Neuronal stem cell (in vitro differentiated cells): ENCODE data around the gene PGS1.
A peak's percentile ranks its signal among the peaks of the same experiment; 100 is the strongest.

ENCODE experiments used
- DNase-seq: peaks from one replicate; pipeline ENCODE4 v3.0.0-alpha.2; 2013; ENCODE audit warnings: low spot score
- H2AFZ ChIP-seq: one replicate; pipeline ENCODE4 v1.6.1; 2013; ENCODE audit warnings: mild to moderate bottlenecking, low read length, inconsistent platforms
- H2AK5ac ChIP-seq: 2 replicates; pipeline ENCODE4 v1.6.1; 2013; ENCODE audit warnings: low read depth, mild to moderate bottlenecking, inconsistent platforms, low read length, moderate library complexity, mixed read lengths
- H2BK120ac ChIP-seq: 2 replicates; pipeline ENCODE4 v1.6.1; 2013; ENCODE audit warnings: low read depth, mild to moderate bottlenecking, inconsistent platforms, low read length, moderate library complexity, mixed read lengths
- H2BK12ac ChIP-seq: one replicate; pipeline ENCODE4 v1.6.1; 2013; ENCODE audit warnings: low read length, inconsistent platforms
- H2BK15ac ChIP-seq: 2 replicates; pipeline ENCODE4 v1.6.1; 2013; ENCODE audit warnings: mild to moderate bottlenecking, low read length, inconsistent platforms, mixed read lengths
- H2BK5ac ChIP-seq: one replicate; pipeline ENCODE4 v1.6.1; 2013; ENCODE audit warnings: inconsistent platforms, mild to moderate bottlenecking, low read length, moderate library complexity
- H3K14ac ChIP-seq: one replicate; pipeline ENCODE4 v1.6.1; 2013; ENCODE audit warnings: low read length, inconsistent platforms
- H3K18ac ChIP-seq: 2 replicates; pipeline ENCODE4 v1.6.1; 2013; ENCODE audit warnings: low read length, inconsistent platforms
- H3K23ac ChIP-seq: 2 replicates; pipeline ENCODE4 v1.6.1; 2013; ENCODE audit warnings: low read depth, mild to moderate bottlenecking, mixed read lengths, low read length, inconsistent platforms; ENCODE audit not compliant: poor library complexity
- H3K27ac ChIP-seq: replicated peaks from 3 replicates; pipeline ENCODE4 v1.5.1; 2013; ENCODE audit warnings: low read length, inconsistent platforms
- H3K27me3 ChIP-seq, 3 experiments: 2 replicates each; pipeline ENCODE4 v1.6.1; 2013; ENCODE audit warnings: low read length in 3 of 3, mild to moderate bottlenecking in 2 of 3, inconsistent platforms in 1 of 3, low read depth in 1 of 3, mixed read lengths in 1 of 3, moderate library complexity in 1 of 3; ENCODE audit not compliant: control insufficient read depth in 3 of 3, insufficient read depth in 3 of 3
- H3K36me3 ChIP-seq, 2 donors: replicated peaks in 1 of 2; 2 replicates each; pipeline ENCODE4 v1.6.1; 2013; ENCODE audit warnings: low read length in 2 of 2; ENCODE audit not compliant: control insufficient read depth in 2 of 2, insufficient read depth in 2 of 2
- H3K4ac ChIP-seq: 2 replicates; pipeline ENCODE4 v1.6.1; 2013; ENCODE audit warnings: inconsistent platforms, mild to moderate bottlenecking, low read length, moderate library complexity
- H3K4me1 ChIP-seq, 2 donors: 1 replicate in 1 of 2; 2 replicates in 1 of 2; pipeline ENCODE4 v1.6.1; 2013; ENCODE audit warnings: low read length in 2 of 2, low read depth in 1 of 2; ENCODE audit not compliant: control insufficient read depth in 2 of 2, insufficient read depth in 1 of 2
- H3K4me2 ChIP-seq: one replicate; pipeline ENCODE4 v1.6.1; 2013; ENCODE audit warnings: mild to moderate bottlenecking, low read length, inconsistent platforms; ENCODE audit not compliant: insufficient read depth, poor library complexity, severe bottlenecking
- H3K4me3 ChIP-seq, 2 donors: 2 replicates each; pipeline ENCODE4 v1.5.1; 2013; ENCODE audit warnings: low read length in 2 of 2, mild to moderate bottlenecking in 2 of 2, inconsistent platforms in 1 of 2, moderate library complexity in 1 of 2
- H3K79me1 ChIP-seq: one replicate; pipeline ENCODE4 v1.6.1; 2013; ENCODE audit warnings: low read depth, mild to moderate bottlenecking, inconsistent platforms, low read length, moderate library complexity
- H3K9ac ChIP-seq: one replicate; pipeline ENCODE4 v1.6.1; 2013; ENCODE audit warnings: mild to moderate bottlenecking, low read depth, low read length, inconsistent platforms; ENCODE audit not compliant: poor library complexity
- H3K9me3 ChIP-seq, 2 donors: replicated peaks in 1 of 2; 2 replicates each; pipeline versions ENCODE3 to v1.6.1; 2013; ENCODE audit warnings: low read length in 2 of 2, mild to moderate bottlenecking in 2 of 2, inconsistent platforms in 1 of 2, low read depth in 1 of 2, mixed read lengths in 1 of 2, moderate library complexity in 1 of 2; ENCODE audit not compliant: control insufficient read depth in 2 of 2, insufficient read depth in 1 of 2
- H4K8ac ChIP-seq: one replicate; pipeline ENCODE4 v1.6.1; 2013; ENCODE audit warnings: low read depth, mild to moderate bottlenecking, inconsistent platforms, low read length, moderate library complexity
- H4K91ac ChIP-seq: one replicate; pipeline ENCODE4 v1.6.1; 2013; ENCODE audit warnings: low read length, low read depth, mild to moderate bottlenecking, inconsistent platforms; ENCODE audit not compliant: poor library complexity
- WGBS, 2 donors: extraction: QIAGEN DNeasy Blood & Tissue Kit; methylation state at CpG; one replicate each; pipeline ENCODE4 v1.1.7; 2013; ENCODE audit warnings: missing lambda C conversion rate in 2 of 2, mixed read lengths in 1 of 2; ENCODE audit not compliant: insufficient read length in 2 of 2, insufficient replicate concordance in 1 of 2; ENCODE audit errors: extremely low coverage in 2 of 2; 5-methylcytosine and 5-hydroxymethylcytosine counted together

The PGS1 gene

DNA sequence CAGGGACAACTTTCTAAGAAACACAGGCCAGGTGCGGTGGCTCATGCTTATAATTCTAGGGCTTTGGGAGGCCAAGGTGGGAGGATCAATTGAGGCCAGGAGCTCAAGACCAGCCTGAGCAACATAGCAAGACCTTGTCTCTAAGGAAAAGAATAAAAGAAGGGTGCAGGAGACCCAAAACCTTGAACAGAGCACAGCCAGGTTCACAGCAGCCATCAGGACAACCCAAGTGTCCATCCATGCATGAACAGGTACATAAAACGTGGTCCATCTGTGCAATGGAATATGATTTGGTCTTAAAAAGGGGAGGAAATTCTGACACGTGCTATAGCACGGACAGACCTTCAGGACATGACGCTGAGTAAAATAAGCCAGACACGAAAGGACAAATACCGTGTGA is 91.0 kb downstream of the PGS1 start:
- H3K4me2 ChIP-seq: no peak overlapping the region
- no peak overlapping the region for H2BK120ac ChIP-seq
- no CpG with 5 or more reads among the region's 7 CpGs for WGBS, 2 donors
- peaks cover 0 to 5% of the 10 kb centered on the region in 2 donors for H3K4me1 ChIP-seq
- H2AK5ac ChIP-seq: no peak overlapping the region
- H3K79me1 ChIP-seq: no peaks in the 10 kb centered on the region
- no peak for DNase-seq
- no peak overlapping the region for H4K91ac ChIP-seq
- H3K14ac ChIP-seq: no peak overlapping the region
- H2BK12ac ChIP-seq: no peak overlapping the region
- H3K18ac ChIP-seq: no peak overlapping the region
- no peak overlapping the region for H2BK15ac ChIP-seq
- no peak overlapping the region for H2BK5ac ChIP-seq
- no peaks in the 10 kb centered on the region for H3K36me3 ChIP-seq
- H3K4me3 ChIP-seq: no peak overlapping the region
- peaks cover 0 to 5% of the 10 kb centered on the region in 2 donors for H3K9me3 ChIP-seq
- peaks cover 0 to 17% (median 1%) of the 10 kb centered on the region in 3 experiments for H3K27me3 ChIP-seq
- H4K8ac ChIP-seq: no peak overlapping the region
- H3K27ac ChIP-seq: no peak overlapping the region
- no peak overlapping the region for H3K4ac ChIP-seq
- H3K23ac ChIP-seq: no peak overlapping the region
- H3K9ac ChIP-seq: no peak overlapping the region
- no peak overlapping the region for H2AFZ ChIP-seq

DNA sequence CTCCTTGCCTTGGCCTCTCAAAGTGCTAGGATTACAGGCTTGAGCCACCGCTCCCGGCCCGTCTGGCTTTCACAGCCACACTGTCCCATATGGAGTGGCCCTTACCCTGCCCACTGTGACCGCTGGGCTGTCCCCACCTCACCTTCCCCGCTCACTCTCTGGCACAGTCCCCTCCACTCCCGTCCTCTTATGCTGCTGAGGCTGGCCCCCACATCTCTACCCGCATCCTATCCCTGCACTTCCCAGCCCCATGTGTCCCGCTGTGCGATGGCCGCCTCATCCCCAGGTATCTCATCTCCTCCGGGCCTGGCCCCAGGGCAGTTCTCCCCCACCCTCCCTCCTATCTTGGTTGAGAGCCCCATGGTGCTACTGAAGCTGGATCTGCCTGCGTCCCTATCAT is 93.2 kb downstream of the PGS1 start:
- Histone ChIP-seq H3K36me3 (no peaks in the 10 kb centered on the region), H3K9me3 (no peaks in the 10 kb centered on the region), H4K91ac (no peak overlapping the region), H3K27me3 (peaks cover 0 to 27% (median 0%) of the 10 kb centered on the region in 3 experiments), H3K9ac (peak overlapping the region; percentile 36), H4K8ac (no peak overlapping the region), H2BK120ac (no peak overlapping the region), H3K18ac (no peak overlapping the region), H2AK5ac (peak overlapping the region; percentile 47), H3K4me2 (no peak overlapping the region), H3K14ac (no peak overlapping the region), H3K4me1 (peaks cover 0 to 2% of the 10 kb centered on the region in 2 donors), H2AFZ (no peak overlapping the region), H3K27ac (no peak overlapping the region), H3K4me3 (no peak overlapping the region), H2BK15ac (peak overlapping the region; percentile 98), H3K23ac (no peak overlapping the region), H3K4ac (no peak overlapping the region), H2BK12ac (peak overlapping the region; percentile 59), H2BK5ac (no peak overlapping the region), H3K79me1 (no peaks in the 10 kb centered on the region)
- WGBS, 2 donors: no CpG with 5 or more reads among the region's 12 CpGs
- DNase-seq: no peak

DNA sequence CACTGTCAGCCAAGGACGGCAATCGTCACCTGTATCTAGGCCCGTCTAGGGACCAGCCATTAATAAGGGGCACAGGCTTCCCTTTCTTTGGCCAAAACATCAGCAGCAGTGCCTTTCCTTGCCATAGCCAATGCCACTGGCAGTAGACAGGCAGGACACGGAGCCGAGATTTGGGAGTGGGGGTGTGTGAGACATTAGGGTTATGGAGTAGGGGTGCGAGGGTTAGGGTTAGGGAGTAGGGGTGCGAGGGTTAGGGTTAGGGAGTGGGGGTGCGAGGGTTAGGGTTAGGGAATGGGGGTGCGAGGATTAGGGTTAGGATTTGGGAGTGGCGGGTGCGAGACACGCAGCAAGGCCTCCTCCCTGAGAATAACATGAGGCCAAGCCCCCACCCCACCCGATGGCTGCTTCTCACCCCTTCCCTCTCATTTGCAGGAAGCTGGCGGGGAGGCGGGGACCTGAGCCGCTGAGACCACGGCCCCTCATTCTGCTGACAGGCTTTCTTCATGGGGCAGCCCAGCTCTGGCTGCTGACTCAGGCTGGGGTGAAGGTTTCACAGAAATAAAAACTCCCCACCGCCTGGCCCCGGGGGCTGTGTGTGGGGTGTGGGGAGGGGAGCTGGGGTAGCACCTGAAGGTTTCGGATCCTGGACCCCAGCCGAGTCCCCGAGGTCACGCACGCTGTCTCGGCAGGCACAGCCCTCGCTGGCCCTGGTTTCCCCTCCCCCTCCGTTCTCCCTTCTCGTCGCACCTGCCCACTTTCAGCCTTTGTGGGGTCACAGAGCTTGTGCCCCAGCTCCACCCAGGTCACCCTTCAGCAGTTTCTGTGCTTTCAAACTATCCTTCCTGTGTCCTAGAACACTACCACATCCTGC is 93.8 kb downstream of the PGS1 start:
- Histone ChIP-seq H3K4me2 (no peak overlapping the region), H3K27me3 (peaks cover 0 to 27% (median 0%) of the 10 kb centered on the region in 3 experiments), H2BK12ac (no peak overlapping the region), H3K23ac (no peak overlapping the region), H4K8ac (no peak overlapping the region), H3K4me3 (no peak overlapping the region), H2BK120ac (no peak overlapping the region), H3K9me3 (no peaks in the 10 kb centered on the region), H4K91ac (no peak overlapping the region), H3K9ac (no peak overlapping the region), H2AFZ (peak overlapping the region; percentile 29), H3K79me1 (no peaks in the 10 kb centered on the region), H2BK15ac (peak overlapping the region; percentile 98), H3K4ac (no peak overlapping the region), H3K4me1 (peaks cover 0 to 1% of the 10 kb centered on the region in 2 donors), H2AK5ac (peak overlapping the region; percentile 47), H3K36me3 (no peaks in the 10 kb centered on the region), H3K18ac (no peak overlapping the region), H2BK5ac (no peak overlapping the region), H3K14ac (no peak overlapping the region), H3K27ac (no peak overlapping the region)
- 100% methylated on average over 4 of the region's 29 CpGs; no CpG with 5 or more reads in 1 of the 2 donors for WGBS, 2 donors
- DNase-seq: no peak

DNA sequence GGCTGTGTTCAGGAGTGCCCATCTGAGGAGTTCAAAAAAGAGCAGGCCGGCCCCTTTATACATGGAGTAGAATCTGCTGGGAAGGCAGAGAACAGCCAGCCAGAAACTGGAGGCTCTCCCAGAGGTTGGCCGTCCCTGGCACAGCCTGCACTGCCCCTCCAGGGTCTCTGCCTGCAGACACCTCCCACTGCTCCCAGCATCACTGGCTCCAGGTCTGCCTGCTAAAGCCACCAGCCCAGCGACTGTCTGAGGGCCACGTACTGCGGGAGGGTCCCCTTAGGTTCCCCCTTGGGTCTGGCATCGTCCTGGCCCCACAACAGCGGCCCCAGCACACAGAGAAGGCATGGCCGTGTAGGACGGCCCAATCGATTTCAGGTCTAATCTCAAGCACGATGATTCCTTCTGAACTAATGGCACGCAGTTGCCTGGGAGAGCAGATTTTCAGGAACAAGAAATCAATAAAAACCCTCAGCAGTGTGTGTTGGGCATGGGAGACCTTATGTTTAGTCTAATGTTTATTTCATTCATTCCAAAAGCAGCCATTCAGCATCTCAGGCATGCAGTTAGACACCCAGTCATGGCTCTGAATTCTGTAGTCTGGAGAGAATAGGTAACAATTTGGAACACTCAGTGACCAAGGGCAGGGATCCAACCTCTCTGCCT is 95.6 kb downstream of the PGS1 start:
- WGBS, 2 donors: no CpG with 5 or more reads among the region's 12 CpGs
- Histone ChIP-seq H2BK12ac (no peak overlapping the region), H3K4me1 (peaks cover 0 to 1% of the 10 kb centered on the region in 2 donors), H3K27ac (no peak overlapping the region), H3K36me3 (no peaks in the 10 kb centered on the region), H3K14ac (no peak overlapping the region), H3K9me3 (peaks cover 0 to 6% of the 10 kb centered on the region in 2 donors), H3K4ac (no peak overlapping the region), H3K4me3 (no peak overlapping the region), H2AK5ac (peak overlapping the region; percentile 34), H3K4me2 (no peak overlapping the region), H2AFZ (no peak overlapping the region), H3K18ac (peak overlapping the region; percentile 60), H2BK120ac (no peak overlapping the region), H3K23ac (no peak overlapping the region), H2BK5ac (no peak overlapping the region), H3K27me3 (peaks cover 0 to 27% (median 2%) of the 10 kb centered on the region in 3 experiments), H3K9ac (no peak overlapping the region), H3K79me1 (no peaks in the 10 kb centered on the region), H4K91ac (peak overlapping the region; percentile 34), H4K8ac (no peak overlapping the region), H2BK15ac (no peak overlapping the region)
- DNase-seq: no peak
